Nephron (organoid): Measurements from ENCODE around the gene SMG5.

Experiments
- H3K27ac Mint-ChIP-seq, 3 experiments: 2 replicates each; pipeline ENCODE4 v1.8.0; 2020; ENCODE audit warnings: mixed read lengths in 3 of 3, mild to moderate bottlenecking in 2 of 3, moderate library complexity in 1 of 3
- H3K27me3 Mint-ChIP-seq: 2 replicates; pipeline ENCODE4 v1.8.0; 2021; ENCODE audit warnings: low read depth, mild to moderate bottlenecking, moderate library complexity, mixed read lengths
- H3K36me3 Mint-ChIP-seq: 2 replicates; pipeline ENCODE4 v1.8.0; 2020; ENCODE audit warnings: low read depth, mixed read lengths
- H3K4me1 Mint-ChIP-seq: 2 replicates; pipeline ENCODE4 v1.8.0; 2020; ENCODE audit warnings: mixed read lengths
- H3K4me3 Mint-ChIP-seq, 3 experiments: 2 replicates each; pipeline ENCODE4 v1.8.0; 2020; ENCODE audit warnings: mild to moderate bottlenecking in 3 of 3, mixed read lengths in 3 of 3, moderate library complexity in 2 of 3
- H3K9me3 Mint-ChIP-seq: 2 replicates; pipeline ENCODE4 v1.8.0; 2020; ENCODE audit warnings: mixed read lengths
- CTCF ChIP-seq, 3 experiments: fragments of 200-600 bp; sonication (generic); IDR thresholded peaks; one replicate each; pipeline ENCODE4 v1.5.0; 2021; ENCODE audit warnings: antibody characterized with exemption in 3 of 3; ENCODE audit not compliant: unreplicated experiment in 3 of 3

The SMG5 gene

DNA sequence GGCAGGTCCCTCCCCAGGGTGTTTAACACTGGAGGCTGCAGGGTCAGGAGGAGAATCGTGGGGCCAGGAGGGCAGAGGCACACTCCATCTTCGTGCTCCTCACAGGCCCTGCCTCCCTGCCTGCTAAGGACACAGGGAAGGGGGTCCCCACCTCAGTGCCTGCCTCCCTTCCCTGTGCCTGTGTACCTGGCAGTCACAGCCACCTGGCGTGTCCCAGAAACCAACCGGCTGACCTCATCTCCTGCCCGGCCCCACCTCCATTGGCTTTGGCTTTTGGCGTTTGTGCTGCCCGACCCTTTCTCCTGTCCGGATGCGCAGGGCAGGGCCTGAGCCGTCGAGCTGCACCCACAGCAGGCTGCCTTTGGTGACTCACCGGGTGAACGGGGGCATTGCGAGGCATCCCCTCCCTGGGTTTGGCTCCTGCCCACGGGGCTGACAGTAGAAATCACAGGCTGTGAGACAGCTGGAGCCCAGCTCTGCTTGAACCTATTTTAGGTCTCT is 41.3 kb downstream of the SMG5 start:
- H3K9me3 Mint-ChIP-seq: no peaks in the 10 kb centered on the region
- no peak for TF ChIP-seq CTCF (IDR thresholded peaks at IDR 0.05; ENCODE audit: unreplicated experiment in 3 of 3)
- no peaks in the 10 kb centered on the region for H3K27me3 Mint-ChIP-seq
- peaks cover 33% of the 10 kb centered on the region for H3K36me3 Mint-ChIP-seq
- no peaks in the 10 kb centered on the region for H3K4me1 Mint-ChIP-seq
- H3K4me3 Mint-ChIP-seq: no peak overlapping the region
- no peak overlapping the region for H3K27ac Mint-ChIP-seq

- Mint-ChIP-seq H3K9me3 (no peaks in the 10 kb centered on the region), H3K27ac (no peak overlapping the region), H3K36me3 (peaks cover 46% of the 10 kb centered on the region), H3K4me3 (no peak overlapping the region), H3K4me1 (no peaks in the 10 kb centered on the region), H3K27me3 (no peaks in the 10 kb centered on the region)
- no peak for TF ChIP-seq CTCF (IDR thresholded peaks at IDR 0.05; ENCODE audit: unreplicated experiment in 3 of 3)
Measured at GRCh38 chr1:156238248-156238647, 44.4 kb downstream of the SMG5 start.

DNA sequence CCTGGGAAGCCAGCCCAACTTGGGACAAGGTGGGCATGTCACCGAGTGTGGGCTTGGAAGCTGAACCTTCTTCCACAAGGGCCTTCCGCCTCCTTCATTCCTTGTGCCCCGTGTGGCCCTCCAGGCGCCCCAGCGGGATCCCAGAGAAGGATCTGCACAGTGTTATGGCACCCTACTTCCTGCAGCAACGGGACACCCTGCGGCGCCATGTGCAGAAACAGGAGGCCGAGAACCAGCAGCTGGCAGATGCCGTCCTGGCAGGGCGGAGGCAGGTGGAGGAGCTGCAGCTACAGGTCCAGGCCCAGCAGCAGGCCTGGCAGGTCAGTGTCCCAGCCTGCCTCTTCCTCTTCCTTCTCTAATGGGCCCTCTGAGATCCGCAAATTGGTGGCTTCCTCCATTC is 46.5 kb downstream of the SMG5 start:
- Mint-ChIP-seq H3K9me3 (no peaks in the 10 kb centered on the region), H3K4me1 (no peaks in the 10 kb centered on the region), H3K27me3 (no peaks in the 10 kb centered on the region), H3K36me3 (peaks cover 51% of the 10 kb centered on the region), H3K27ac (no peak overlapping the region), H3K4me3 (no peak overlapping the region)
- TF ChIP-seq CTCF (IDR thresholded peaks at IDR 0.05; ENCODE audit: unreplicated experiment in 3 of 3): no peak

GRCh38 chr1:156233426-156234127 is 49.0 kb downstream of the SMG5 start:
- no peak overlapping the region for H3K4me3 Mint-ChIP-seq
- H3K27me3 Mint-ChIP-seq: no peaks in the 10 kb centered on the region
- H3K36me3 Mint-ChIP-seq: peaks cover 46% of the 10 kb centered on the region
- H3K9me3 Mint-ChIP-seq: no peaks in the 10 kb centered on the region
- peaks cover 5% of the 10 kb centered on the region for H3K4me1 Mint-ChIP-seq
- no peak for TF ChIP-seq CTCF (IDR thresholded peaks at IDR 0.05; ENCODE audit: unreplicated experiment in 3 of 3)
- no peak overlapping the region for H3K27ac Mint-ChIP-seq

DNA sequence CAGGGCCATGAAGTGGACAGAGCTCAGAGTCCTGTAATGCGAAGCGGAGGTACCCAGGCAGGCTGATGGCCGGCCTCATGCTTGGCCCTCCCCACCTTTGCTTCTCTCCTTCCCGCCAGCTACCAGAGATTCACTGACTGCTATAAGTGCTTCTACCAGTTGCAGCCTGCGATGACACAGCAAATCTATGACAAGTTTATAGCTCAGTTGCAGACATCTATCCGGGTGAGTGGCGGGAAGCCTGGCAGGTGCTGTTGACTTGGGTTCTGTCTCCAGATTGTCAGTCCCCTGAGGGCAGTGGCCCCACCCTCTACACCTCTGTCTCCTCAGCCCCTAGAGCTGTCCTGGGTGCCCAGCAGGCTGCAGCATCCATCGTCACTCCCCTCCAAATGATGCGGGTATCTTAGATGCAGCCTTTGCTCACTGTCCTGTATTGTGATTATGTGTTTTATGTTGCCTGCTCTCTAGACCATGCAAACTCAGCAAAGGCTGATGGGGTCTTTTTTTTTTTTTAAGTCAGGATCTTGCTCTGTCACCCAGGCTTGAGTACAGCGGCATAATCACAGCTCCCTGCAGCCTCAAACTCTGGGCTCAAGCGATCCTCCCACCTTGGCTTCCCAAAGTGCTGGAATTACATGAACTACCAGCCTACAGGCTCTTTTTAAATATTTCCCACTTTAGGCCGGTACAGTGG is 50.3 kb downstream of the SMG5 start:
- H3K27ac Mint-ChIP-seq: no peak overlapping the region
- peaks cover 46% of the 10 kb centered on the region for H3K36me3 Mint-ChIP-seq
- H3K27me3 Mint-ChIP-seq: no peaks in the 10 kb centered on the region
- no peaks in the 10 kb centered on the region for H3K9me3 Mint-ChIP-seq
- peaks cover 5% of the 10 kb centered on the region for H3K4me1 Mint-ChIP-seq
- no peak for TF ChIP-seq CTCF (IDR thresholded peaks at IDR 0.05; ENCODE audit: unreplicated experiment in 3 of 3)
- no peak overlapping the region for H3K4me3 Mint-ChIP-seq
